BJ (cell line): Measurements from ENCODE around the gene CRYBB1. TPM values are rescaled to one million over a fixed set of nuclear protein-coding genes. Genes with fewer than 3 reads are reported as not detected.

Source experiments
- CTCF ChIA-PET: fragments of 350-600 bp; formaldehyde crosslinking; extraction: SDS; loops from one replicate; lab custom pipeline; 2021; ENCODE audit warnings: antibody characterized with exemption, inconsistent platforms; lab: Yijun Ruan, JAX
- POLR2A ChIA-PET: fragments of 300-600 bp; sonication (Branson Sonifier 250); formaldehyde crosslinking; extraction: SDS; loops from one replicate; lab custom pipeline; 2021; ENCODE audit warnings: antibody characterized with exemption; lab: Charles Lee
- DNase-seq: peaks from one replicate; pipeline ENCODE4 v3.0.0-alpha.2; 2011; ENCODE audit warnings: low read depth
- H3K27me3 ChIP-seq: 2 replicates; pipeline ENCODE4 v1.6.0; 2011; ENCODE audit warnings: low read length; ENCODE audit not compliant: control insufficient read depth, insufficient read depth
- H3K36me3 ChIP-seq: 2 replicates; pipeline ENCODE4 v1.5.1; 2011; ENCODE audit warnings: low read length; ENCODE audit not compliant: control insufficient read depth, insufficient read depth
- H3K4me3 ChIP-seq: 2 replicates; pipeline ENCODE4 v1.5.1; 2011; ENCODE audit warnings: low read depth, mild to moderate bottlenecking, control low read depth, low read length
- CTCF ChIP-seq: IDR thresholded peaks from 2 replicates; pipeline ENCODE4 v1.5.1; 2011; ENCODE audit warnings: low read depth, mild to moderate bottlenecking, control low read depth, inconsistent platforms, low read length, moderate library complexity; ENCODE audit not compliant: insufficient read depth
- polyA plus RNA-seq: library from polyadenylated mRNA; depleted of rRNA; stranded (reverse); fragments of >200 nt; gene quantifications from 2 replicates; pipeline ENCODE4 v1.2.3, GENCODE V29; 2011

The CRYBB1 gene
- polyA plus RNA-seq, 1 experiment: not detected

DNA sequence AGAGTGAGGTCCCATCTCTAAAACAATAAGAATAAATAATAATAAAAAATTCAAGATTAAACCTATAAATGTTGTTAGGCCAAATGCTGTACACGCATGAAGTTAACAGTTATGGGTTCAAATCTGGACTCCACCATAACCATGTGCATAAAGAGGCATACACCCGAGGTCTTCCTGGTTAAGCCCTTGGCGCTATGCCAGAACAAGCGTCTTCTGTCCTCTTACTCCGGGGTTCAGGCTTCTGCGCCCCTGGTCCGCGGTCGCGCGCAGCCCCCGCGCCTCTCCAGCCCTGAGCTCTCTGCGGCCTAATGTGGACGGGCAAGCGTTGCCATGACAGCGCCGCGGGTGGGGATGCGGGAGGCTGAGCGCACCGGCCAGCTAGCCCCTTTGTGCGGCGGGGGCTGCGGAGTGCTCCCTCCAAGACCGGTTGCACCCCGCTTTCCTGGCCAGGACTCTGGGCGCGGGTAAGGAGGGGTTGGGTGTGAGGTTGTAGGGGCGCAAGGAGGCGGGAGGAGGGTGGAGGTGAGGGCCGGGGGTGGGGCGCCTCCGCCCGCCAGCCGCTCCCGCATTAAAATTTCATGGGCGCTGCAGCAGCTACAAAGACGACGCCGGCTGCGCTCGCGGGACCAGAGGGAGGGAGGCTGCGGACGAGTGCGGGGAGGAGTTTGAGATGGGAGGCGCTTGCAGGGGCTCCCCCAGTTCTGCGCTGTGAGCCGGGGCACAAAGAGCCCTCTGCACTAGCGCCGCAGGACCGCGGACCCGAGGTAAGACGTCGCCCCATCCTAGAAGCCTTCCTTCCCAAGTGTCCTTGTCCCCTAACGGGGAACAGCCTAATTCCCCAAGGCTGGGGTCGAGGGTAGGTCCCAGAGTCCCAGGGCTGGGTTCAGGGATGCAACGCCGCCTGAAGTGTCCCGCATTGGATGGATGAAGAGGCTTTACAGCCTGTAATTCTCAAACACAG, 39.3 kb upstream of the CRYBB1 start, which contains the start of gene MIAT:
Gene MIAT (plus strand): TSS at position 698 of the 961 bp plus-strand sequence.
- POLR2A ChIA-PET: no interaction called here
- CTCF ChIA-PET: interaction anchor here (1.6 kb wide), 1 partner anchor 9 kb away, joined by 5 read pairs; no protein-coding TSS in a partner anchor
- Histone ChIP-seq H3K4me3 (peak within 1 kb of the TSS; percentile 39), H3K36me3 (no peaks in the 10 kb centered on the region), H3K27me3 (peaks cover 21% of the 10 kb centered on the region)
- no peak for TF ChIP-seq CTCF
- DNase-seq: no peak

- Histone ChIP-seq H3K36me3 (no peaks in the 10 kb centered on the region), H3K4me3 (no peak overlapping the region), H3K27me3 (peaks cover 18% of the 10 kb centered on the region)
- no peak for TF ChIP-seq CTCF
- no peak for DNase-seq
- POLR2A ChIA-PET: no interaction called here
- CTCF ChIA-PET: no interaction called here
Observed at GRCh38 chr22:26651815-26652214, 34.0 kb upstream of the CRYBB1 start.

DNA sequence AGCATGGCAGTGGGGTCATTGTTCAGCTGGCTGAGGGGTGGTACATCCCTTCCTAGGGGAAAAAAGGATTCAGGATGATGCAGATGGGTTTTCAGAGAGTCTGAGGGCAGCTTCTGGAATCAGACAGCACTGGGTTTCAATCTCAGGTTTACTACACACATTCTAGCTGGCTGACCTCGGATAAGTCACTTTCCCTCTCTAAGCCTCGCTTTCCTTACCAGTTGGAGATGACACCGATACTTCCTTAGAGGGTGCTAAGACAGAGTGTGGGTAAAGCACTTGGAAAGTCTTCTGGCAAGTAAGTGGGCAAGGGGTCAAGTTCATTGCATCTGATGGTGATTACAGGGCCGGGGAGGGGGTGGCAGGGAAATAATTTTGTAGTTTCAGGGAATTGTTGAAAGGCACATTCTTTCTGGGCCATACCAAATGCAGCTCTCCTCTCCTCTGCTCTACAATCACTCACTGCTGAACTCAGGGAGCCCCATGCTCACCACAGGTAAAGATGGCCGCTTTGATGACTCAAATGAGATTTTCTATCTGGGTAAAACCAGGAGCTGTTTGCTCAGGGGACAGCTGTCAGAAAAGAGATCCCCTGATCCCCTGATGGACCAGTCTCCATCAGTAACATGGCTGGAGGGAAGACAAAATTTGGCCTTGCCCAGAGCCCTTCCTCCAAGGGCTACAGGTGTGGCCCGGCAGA, 33.0 kb upstream of the CRYBB1 start:
- TF ChIP-seq CTCF: no peak
- DNase-seq: no peak
- CTCF ChIA-PET: interaction anchor here (0.9 kb wide), 1 partner anchor 15 kb away, joined by 3 read pairs; no protein-coding TSS in a partner anchor
- POLR2A ChIA-PET: no interaction called here
- H3K4me3 ChIP-seq: no peak overlapping the region
- H3K36me3 ChIP-seq: no peaks in the 10 kb centered on the region
- H3K27me3 ChIP-seq: peaks cover 18% of the 10 kb centered on the region

GRCh38 chr22:26648528-26649388, 30.9 kb upstream of the CRYBB1 start:
- Histone ChIP-seq H3K36me3 (no peaks in the 10 kb centered on the region), H3K27me3 (peaks cover 15% of the 10 kb centered on the region), H3K4me3 (no peak overlapping the region)
- TF ChIP-seq CTCF: no peak
- POLR2A ChIA-PET: no interaction called here
- no peak for DNase-seq
- CTCF ChIA-PET: interaction anchor here (0.6 to 1.0 kb wide), 2 partner anchors 17 to 147 kb away, joined by 3 to 4 read pairs; no protein-coding TSS in a partner anchor
